Stimulated activated CD8-positive, alpha-beta memory T cell treated with anti-CD3 and anti-CD28 coated beads, Interleukin-12 subunit alpha, Interleukin-12 subunit beta, amount 100 ng/mL, for 1 hour (primary cell): Measurements from ENCODE around the gene HSPA1A.
A peak's percentile ranks its signal among the peaks of the same experiment; 100 is the strongest.
"Not testable (repeated sequence)": the region's sequence is repeated elsewhere in the genome, so short reads cannot be mapped to it uniquely, and the experiment has no call there.

Experiments
- DNase-seq: peaks from one replicate; pipeline ENCODE4 v3.0.0-alpha.2; 2020; ENCODE audit warnings: low read depth

Gene HSPA1A

DNA sequence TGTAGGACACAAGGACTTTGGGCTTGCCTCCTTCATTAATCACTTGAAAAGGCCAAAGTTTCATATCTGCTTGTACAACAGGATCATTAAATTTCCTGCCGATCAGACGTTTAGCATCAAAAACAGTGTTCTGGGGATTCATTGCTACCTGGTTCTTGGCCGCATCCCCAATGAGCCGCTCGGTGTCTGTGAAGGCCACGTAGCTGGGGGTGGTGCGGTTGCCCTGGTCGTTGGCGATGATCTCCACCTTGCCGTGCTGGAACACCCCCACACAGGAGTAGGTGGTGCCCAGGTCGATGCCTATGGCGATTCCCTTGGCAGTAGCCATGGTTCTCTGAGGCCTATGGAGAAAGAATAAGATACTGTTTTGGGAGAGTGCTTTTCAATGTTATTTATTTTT is 3.7 kb upstream of the HSPA1A start:
- no peak for DNase-seq

DNA sequence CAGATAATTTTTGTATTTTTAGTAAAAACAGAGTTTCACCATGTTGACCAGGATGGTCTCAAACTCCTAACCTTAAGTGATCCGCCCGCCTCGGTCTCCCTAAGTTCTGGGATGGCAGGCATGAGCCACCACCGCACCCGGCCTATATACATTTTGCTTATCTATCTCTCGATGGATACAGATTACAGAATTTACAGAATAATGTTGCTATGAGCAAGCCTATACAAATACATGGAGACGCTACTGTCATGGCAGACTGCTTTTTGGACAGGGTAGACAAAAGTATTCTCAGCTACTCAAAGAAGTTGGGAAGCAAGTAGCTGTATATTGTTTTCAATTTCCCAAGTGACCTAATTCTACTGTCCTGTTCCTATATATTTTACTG is 1.9 kb upstream of the HSPA1A start:
- no peak for DNase-seq

DNA sequence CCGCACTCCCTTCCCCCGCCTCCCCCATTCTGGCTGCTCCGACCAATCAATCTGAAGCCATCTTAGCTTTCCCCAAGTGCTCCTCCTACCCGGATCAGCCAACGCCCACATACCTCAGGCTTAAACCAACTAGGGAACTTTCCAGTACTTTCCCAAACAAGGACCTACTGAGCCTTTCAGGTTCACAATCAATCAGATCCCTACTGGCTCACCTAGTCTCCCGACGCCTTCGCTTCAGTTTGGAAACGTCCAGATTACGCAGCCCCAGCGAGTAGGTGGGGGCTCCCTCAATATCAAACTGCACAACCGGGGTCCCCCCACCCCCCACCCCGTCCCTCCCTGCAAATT is 692 bp upstream of the HSPA1A start:
- no peak for DNase-seq

DNA sequence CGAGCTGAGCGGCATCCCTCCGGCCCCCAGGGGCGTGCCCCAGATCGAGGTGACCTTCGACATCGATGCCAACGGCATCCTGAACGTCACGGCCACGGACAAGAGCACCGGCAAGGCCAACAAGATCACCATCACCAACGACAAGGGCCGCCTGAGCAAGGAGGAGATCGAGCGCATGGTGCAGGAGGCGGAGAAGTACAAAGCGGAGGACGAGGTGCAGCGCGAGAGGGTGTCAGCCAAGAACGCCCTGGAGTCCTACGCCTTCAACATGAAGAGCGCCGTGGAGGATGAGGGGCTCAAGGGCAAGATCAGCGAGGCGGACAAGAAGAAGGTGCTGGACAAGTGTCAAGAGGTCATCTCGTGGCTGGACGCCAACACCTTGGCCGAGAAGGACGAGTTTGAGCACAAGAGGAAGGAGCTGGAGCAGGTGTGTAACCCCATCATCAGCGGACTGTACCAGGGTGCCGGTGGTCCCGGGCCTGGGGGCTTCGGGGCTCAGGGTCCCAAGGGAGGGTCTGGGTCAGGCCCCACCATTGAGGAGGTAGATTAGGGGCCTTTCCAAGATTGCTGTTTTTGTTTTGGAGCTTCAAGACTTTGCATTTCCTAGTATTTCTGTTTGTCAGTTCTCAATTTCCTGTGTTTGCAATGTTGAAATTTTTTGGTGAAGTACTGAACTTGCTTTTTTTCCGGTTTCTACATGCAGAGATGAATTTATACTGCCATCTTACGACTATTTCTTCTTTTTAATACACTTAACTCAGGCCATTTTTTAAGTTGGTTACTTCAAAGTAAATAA is 2.0 kb downstream of the HSPA1A start:
- not testable (repeated sequence) for DNase-seq

DNA sequence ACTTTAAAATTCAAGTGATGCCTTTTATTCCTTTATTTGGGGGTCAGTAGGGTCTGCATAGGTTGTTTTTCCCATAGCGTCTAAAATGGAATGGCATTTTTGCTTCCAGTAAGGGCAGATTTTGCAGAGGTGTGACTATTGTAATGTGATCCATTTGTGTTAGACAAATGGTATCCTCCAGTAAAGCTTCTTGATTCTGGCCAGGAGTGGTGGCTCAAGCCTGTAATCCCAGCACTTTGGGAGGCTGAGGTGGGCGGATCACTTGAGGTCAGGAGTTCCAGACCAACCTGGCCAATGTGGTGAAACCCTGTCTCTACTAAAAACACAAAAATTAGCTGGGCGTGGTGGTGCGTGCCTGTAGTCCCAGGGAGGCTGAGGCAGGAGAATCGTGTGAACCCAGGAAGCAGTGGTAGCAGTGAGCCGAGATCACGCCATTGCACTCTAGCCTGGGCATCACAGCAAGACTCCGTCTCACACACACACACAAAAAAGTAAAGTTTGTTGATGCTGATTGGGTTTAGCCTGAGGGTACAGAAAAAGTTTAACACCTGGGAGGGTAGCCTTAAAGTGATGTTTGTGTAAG is 2.7 kb downstream of the HSPA1A start:
- DNase-seq, result not testable (repeated sequence)

DNA sequence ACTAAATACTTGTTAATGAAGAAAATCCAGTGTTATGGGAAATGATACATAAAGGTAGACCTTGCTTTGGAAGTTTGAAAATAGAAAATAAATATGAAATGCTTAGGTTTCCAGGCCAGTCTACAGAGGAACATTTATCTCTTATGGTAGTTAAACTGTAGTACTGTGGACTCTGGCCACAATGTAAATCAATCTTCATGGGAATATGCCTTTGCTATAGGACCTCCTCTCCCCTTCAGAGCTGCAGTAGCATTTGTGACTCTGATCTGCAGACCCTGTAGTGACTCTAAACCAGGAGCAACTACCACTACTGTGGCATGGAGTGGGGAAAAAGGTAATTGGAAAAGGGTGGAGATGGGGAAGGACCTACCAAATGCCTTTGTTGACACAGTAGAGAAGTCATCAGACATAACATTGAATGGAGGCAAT is 4.5 kb downstream of the HSPA1A start:
- no peak for DNase-seq

DNA sequence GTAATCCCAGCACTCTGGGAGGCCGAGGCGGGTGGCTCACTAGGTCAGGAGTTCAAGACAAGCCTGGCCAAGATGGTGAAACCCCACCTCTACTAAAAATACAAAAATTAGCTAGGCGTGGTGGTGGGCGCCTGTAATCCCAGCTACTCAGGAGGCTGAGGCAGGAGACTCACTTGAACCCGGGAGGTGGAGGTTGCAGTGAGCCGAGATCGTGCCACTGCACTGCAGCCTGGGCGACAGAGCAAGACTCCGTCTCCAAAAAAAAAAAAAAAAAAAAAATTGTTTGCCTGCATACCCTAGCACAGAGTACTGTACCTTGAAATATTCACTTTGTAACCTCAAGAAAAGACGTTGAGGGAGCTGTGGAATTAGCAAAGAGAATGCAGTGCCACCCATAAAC is 5.1 kb downstream of the HSPA1A start:
- DNase-seq, result not testable (repeated sequence)

DNA sequence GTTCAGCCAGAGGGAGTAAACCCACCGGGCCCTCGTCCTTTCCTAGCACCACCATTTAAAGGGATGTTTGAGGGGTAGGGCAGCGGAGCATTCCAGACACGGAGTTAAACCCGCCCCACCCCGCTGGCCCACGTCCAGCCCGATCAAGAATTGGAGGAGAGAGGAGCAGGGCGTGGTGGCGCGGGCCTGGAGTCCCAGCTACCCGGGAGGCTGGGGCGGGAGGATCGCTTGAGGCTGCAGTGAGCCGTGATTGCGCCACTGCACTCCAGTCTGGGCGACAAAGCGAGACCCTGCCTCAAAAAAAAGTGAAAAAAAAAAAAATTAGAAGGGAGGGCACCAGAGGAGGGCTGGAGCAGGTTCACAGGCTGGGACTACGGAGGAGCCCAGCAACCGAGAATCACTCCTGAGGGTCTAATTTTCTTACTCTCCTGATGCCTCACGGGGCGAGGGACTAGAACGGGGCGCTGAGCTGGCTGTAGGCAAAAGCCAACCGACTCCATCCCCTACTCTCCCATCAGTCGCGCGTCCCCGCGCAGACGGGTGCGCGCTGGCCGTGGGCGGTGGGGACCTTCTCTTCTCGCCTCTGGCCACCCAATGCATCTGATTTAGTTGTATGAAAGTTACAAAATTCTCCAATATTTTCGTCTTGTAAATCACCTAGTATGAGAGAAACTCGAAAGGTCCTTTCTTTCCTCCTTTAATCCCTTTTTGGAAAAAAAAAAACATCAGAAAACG is 6.1 kb downstream of the HSPA1A start:
- no peak for DNase-seq

DNA sequence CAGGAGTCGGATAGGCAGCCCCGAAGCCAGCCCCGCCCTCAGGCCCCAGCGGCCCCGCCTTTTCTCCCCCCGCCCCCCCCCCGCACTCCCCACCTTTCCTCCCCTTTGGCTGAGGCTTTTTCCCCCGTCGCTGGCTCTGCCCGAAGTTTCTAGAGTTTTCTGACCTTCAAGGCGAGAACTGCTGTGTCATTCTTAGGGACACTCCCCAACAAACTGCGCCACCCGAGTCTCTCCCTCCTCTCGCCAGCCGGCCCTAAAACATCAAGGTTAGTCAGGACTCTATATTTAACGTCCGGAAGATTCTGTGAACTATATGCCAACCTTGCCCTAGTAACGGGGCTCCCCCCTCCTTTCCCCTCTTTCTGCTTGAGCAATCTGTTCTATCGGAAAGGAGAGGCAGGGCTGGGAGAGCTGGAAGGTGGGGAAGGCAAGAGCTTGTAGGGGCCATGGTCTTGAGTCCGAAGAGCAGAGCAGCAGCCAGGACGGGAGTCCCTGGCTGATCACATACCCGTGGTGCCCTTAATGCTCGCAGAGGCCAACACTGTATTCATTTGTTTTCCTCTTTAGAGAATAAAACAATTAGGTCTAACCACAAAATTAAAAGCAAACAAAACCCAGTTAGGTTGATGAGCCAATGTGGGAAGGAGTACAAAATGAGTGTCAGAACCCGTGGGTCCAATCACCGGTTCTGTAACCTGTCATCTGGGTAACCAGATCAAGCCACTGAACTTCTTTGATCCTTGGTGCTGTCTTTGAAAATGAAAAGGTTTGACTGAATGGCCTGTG is 6.9 kb downstream of the HSPA1A start:
- DNase-seq, result no peak

DNA sequence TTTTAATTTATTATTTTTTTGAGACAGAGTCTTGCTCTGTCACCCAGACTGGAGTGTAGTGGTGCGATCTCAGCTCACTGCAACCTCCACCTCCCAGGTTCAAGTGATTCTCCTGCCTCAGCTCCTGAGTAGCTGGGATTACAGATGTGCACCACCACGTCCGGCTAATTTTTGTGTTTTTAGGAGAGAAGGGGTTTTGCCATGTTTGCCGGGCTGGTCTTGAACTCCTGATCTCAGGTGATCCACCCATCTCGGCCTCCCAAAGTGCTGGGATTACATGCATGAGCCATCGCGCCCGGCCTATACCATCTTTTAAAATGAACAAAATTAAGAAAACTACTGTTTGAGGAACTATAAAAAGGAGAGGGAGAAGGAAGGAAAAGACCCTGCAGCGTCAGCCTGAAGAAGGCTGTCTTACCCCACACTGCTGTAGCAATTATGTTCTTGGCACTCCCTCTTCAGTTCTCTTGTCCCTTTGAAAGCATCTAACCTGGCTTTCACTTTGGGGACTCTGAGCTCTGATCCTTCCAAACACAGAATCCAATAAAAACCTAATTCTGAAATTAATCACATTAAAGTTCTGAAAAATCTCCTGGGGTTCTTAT is 8.4 kb downstream of the HSPA1A start:
- DNase-seq, result not testable (repeated sequence)

DNA sequence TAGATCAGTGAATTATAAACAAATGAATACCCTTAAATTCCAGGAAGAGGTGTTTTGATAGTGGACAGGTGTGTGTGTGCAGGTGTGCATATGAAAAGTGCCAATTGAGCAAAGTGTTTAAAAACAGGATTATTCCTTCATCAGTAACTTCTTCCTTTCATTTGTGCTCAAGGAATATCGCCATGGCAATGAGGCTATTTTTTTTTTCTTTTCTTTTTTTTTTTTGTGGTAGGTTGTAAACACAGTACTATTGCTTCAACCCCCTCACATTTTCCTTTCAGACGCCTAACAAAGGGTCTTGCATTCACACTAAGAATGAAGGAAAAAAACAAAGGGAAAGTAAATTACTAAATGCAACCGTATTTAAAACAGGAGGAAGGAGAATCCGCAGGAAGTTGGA is 10.2 kb downstream of the HSPA1A start:
- no peak for DNase-seq

DNA sequence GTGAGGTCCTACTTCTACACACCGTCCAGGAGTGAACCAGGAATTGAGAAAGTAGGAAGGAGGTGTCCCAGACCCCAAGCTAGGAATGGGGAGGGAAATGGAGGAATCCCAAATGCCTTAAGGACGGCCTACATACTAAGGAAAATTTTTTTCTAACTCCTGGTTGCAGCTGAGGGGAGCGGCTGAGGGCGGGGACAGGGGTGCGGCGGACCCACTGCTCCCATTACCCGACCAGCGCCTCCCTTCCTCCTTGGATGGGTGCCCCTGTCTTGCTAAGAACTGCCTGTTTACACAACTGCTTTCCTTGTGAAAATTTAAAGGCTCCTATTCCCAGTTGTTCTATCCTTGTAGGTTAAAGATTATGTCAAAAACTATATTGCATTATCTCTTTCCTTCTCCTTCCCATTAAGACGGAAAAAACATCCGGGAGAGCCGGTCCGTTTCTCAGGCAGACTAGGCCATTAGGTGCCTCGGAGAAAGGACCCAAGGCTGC is 11.5 kb downstream of the HSPA1A start:
- no peak for DNase-seq

DNA sequence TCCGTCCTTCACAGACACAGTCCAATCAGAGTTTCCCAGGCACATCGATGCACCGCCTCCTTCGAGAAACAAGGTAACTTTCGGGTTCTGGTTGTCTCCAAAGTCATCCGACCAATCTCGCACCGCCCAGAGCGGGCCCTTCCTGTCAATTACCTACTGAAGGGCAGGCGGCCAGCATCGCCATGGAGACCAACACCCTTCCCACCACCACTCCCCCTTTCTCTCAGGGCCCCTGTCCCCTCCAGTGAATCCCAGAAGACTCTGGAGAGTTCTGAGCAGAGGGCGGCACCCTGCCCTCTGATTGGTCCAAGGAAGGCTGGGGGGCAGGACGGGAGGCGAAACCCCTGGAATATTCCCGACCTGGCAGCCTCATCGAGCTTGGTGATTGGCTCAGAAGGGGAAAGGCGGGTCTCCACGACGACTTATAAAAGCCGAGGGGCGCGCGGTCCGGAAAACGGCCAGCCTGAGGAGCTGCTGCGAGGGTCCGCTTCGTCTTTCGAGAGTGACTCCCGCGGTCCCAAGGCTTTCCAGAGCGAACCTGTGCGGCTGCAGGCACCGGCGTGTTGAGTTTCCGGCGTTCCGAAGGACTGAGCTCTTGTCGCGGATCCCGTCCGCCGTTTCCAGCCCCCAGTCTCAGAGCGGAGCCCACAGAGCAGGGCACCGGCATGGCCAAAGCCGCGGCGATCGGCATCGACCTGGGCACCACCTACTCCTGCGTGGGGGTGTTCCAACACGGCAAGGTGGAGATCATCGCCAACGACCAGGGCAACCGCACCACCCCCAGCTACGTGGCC is 12.1 kb downstream of the HSPA1A start, which contains the start of gene HSPA1B:
Gene HSPA1B, plus strand, starts transcription at position 453 of the 794 bp plus-strand sequence. Its CDS starts 213 bp downstream, at position 666.
- DNase-seq, result peak; percentile 83

DNA sequence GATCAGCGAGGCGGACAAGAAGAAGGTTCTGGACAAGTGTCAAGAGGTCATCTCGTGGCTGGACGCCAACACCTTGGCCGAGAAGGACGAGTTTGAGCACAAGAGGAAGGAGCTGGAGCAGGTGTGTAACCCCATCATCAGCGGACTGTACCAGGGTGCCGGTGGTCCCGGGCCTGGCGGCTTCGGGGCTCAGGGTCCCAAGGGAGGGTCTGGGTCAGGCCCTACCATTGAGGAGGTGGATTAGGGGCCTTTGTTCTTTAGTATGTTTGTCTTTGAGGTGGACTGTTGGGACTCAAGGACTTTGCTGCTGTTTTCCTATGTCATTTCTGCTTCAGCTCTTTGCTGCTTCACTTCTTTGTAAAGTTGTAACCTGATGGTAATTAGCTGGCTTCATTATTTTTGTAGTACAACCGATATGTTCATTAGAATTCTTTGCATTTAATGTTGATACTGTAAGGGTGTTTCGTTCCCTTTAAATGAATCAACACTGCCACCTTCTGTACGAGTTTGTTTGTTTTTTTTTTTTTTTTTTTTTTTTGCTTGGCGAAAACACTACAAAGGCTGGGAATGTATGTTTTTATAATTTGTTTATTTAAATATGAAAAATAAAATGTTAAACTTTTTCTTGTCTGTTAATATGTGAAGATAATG is 14.4 kb downstream of the HSPA1A start:
- no peak for DNase-seq

DNA sequence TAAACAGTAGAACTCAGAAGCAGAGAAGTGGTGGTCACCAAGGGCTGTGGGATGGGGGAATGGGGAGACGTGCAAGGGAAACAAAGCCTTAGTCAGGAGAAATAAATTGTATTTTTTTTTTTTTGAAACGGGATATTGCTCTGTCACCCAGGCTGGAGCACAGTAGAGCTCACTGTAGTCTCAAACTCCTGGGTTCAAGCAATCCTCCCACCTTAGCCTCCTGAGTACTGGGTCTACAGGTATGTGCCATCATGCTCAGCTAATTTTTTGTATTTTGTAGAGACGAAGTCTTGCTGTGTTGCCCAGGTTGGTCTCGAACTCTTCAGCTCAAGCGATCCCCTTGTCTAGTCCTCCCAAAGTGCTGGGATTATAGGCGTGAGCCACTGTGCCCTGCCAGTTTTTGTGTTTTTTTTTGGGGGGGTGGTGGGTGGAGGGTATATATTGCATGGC is 15.6 kb downstream of the HSPA1A start:
- DNase-seq, result no peak

DNA sequence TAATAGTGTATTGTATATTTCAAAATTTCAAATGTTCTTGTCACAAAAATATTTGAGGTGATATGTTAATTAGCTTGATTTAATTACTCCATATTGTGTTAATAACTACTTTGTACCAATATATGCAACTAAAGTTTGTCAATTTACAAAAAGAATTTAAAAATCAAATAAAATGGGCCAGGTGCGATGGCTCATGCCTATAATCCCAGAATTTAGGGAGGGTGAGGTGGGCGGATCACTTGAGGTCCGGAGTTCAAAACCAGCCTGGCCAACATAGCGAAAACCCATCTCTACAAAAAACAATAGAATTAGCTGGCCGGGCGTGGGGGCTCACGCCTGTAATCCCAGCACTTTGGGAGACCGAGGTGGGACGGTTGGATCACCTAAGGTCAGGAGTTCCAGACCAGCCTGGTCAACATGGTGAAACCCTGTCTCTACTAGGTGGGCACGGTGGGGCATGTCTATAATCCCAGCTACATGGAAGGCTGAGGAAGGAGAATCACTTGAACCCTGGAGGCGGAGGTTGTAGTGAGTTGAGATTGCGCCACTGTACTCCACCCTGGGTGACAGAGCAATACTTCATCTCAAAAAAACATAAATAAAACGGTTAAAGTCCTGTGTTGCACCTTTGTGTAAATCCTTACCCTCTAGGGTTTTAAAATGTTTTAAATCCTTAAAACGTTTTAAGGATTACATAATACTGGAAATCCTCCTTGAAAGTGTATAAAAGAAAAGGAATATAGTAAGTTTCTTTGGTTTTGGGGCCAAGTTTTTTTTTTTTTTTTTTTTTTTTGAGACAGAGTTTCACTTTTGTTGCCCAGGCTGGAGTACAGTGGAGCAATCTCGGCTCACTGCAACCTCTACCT is 16.2 kb downstream of the HSPA1A start:
- no peak for DNase-seq

DNA sequence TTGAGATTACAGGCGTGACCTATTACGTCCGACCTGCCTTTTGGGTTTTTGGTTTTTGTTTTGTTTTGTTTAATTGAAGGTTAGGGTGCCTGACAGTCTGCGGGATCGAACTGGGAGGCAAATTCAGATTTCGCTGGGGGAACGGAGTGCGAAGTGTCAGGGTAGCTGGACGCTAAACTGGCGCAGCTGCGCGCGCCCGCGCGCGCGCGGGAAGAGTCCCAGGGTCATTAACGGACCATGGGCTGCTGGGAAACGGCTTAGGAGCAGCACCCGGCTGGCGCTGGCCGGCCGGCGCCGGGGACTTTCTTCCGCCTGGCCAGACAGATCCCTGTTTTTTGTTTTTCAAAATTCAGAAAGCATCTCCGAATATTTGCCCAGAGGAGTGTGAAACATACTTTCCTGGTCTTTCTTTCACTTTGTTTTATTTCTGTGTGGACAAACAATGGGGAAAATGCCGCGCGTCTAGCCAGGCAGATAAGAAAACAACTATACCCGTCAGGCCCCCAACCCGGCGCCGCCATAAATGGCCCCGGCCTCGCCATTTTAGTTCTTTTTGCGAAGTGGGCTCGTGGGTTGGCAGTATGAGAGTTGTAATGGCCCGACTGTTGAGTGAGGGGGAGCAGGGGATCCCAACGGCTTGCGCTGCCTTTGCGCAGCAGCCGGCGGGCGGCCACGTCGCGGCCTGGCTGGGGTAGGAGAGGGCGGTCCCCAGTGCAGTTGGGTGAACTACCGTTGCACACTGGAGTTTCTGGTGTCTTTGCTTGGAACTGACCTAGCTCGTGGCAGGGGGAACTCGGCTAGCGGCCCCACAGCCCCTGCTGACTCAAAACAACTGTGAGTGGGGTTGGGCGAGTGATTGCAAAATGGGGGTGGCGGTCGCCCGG is 19.3 kb downstream of the HSPA1A start:
- DNase-seq, result peak; percentile 73

DNA sequence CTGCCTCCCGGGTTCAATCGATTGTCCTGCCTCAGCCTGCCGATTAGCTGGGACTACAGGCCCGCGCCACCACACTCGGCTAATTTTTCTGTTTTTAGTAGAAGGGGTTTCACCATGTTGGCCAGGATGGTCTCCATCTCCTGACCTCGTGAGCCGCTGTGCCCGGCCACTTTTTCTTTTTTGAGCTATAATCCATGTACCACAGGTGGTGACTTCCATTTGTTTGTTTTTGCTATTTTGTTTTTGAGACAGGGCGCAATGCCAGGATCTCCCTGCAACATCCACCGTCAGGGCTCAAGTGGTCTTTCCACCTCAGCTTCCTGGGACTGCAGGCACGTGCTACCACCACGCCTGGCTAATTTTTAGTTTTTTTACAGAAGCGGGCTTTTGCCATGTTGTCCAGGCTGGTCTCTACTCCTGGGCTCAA is 20.7 kb downstream of the HSPA1A start:
- DNase-seq, result no peak
